ENCODE data around the gene ABR.
"Not testable (repeated sequence)": the region's sequence is repeated elsewhere in the genome, so short reads cannot be mapped to it uniquely, and the experiment has no call there.

- TF ChIP-seq CTCF (IDR thresholded peaks at IDR 0.05); EP300 (IDR thresholded peaks at IDR 0.05; ENCODE audit: low read depth); POLR2A (IDR thresholded peaks at IDR 0.05); POLR2AphosphoS5 (IDR thresholded peaks at IDR 0.05): not testable (repeated sequence)
Observed at GRCh38 chr17:1065416-1065815, 114.4 kb downstream of the ABR start.

Measured in transverse colon (tissue), 4 donors.